OCI-LY3 (cell line): ENCODE data around the gene RCCD1.

ENCODE experiments used
- H2AFZ ChIP-seq: fragments of 200-600, 300-600 bp; shearing (Covaris generic); 2 replicates; pipeline ENCODE4 v1.6.0; 2014; ENCODE audit warnings: antibody characterized with exemption, low read depth, low read length
- H3K27ac ChIP-seq: fragments of 200-600, 300-600 bp; sonication (generic); 2 replicates; pipeline ENCODE4 v1.5.1; 2014; ENCODE audit warnings: mild to moderate bottlenecking, low read length, moderate library complexity, mixed read lengths
- H3K27me3 ChIP-seq: fragments of 200-600, 300-600 bp; sonication (generic); 2 replicates; pipeline ENCODE4 v1.6.1; 2014; ENCODE audit warnings: low read depth, low read length, mixed read lengths
- H3K36me3 ChIP-seq: fragments of 200-600, 300-600 bp; sonication (generic); replicated peaks from 2 replicates; pipeline ENCODE3; 2014; ENCODE audit warnings: low read depth, low read length, mixed read lengths
- H3K4me1 ChIP-seq: fragments of 300-600, 200-600 bp; sonication (generic); 2 replicates; pipeline ENCODE4 v1.6.1; 2014; ENCODE audit warnings: low read length, mixed read lengths
- H3K4me2 ChIP-seq: fragments of 200-600, 300-600 bp; sonication (generic); 2 replicates; pipeline ENCODE4 v1.6.1; 2014; ENCODE audit warnings: low read length, mixed read lengths
- H3K4me3 ChIP-seq: fragments of 300-600, 200-600 bp; sonication (generic); 2 replicates; pipeline ENCODE4 v1.5.1; 2014; ENCODE audit warnings: antibody characterized with exemption, mild to moderate bottlenecking, low read length, moderate library complexity
- H3K79me2 ChIP-seq: fragments of 300-600, 200-600 bp; shearing (Covaris generic); 2 replicates; pipeline ENCODE4 v1.6.1; 2014; ENCODE audit warnings: mild to moderate bottlenecking, low read length, mixed read lengths
- H3K9ac ChIP-seq: fragments of 300-600, 200-600 bp; shearing (Covaris generic); 2 replicates; pipeline ENCODE4 v1.6.0; 2014; ENCODE audit warnings: mild to moderate bottlenecking, low read length, moderate library complexity
- H3K9me3 ChIP-seq: fragments of 200-600, 300-600 bp; shearing (Covaris generic); 2 replicates; pipeline ENCODE4 v1.6.1; 2014; ENCODE audit warnings: low read length, mixed read lengths; ENCODE audit not compliant: insufficient read depth
- H4K20me1 ChIP-seq: fragments of 200-600, 300-600 bp; sonication (generic); 2 replicates; pipeline ENCODE4 v1.6.1; 2016; ENCODE audit warnings: low read length, mixed read lengths; ENCODE audit not compliant: insufficient read depth
- CTCF ChIP-seq: fragments of 200-600, 300-600 bp; sonication (generic); IDR thresholded peaks from 2 replicates; pipeline ENCODE4 v1.5.1; 2014; ENCODE audit warnings: antibody characterized with exemption, low read length, low read depth
- EZH2phosphoT487 ChIP-seq: fragments of 200-600 bp; shearing (Covaris generic); IDR thresholded peaks from 2 replicates; pipeline ENCODE4 v1.6.1; 2018; ENCODE audit warnings: antibody characterized with exemption, mixed run types, low read depth

RCCD1 gene

GRCh38 chr15:90910441-90911301, 44.0 kb upstream of the RCCD1 start:
- no peaks in the 10 kb centered on the region for H3K4me1 ChIP-seq
- no peak overlapping the region for H2AFZ ChIP-seq
- H3K9ac ChIP-seq: no peak overlapping the region
- no peak overlapping the region for H3K4me3 ChIP-seq
- peaks cover 19% of the 10 kb centered on the region for H3K36me3 ChIP-seq
- TF ChIP-seq CTCF: no peak
- TF ChIP-seq EZH2phosphoT487: no peak
- no peaks in the 10 kb centered on the region for H3K9me3 ChIP-seq
- no peak overlapping the region for H3K27ac ChIP-seq
- no peaks in the 10 kb centered on the region for H3K79me2 ChIP-seq
- H3K27me3 ChIP-seq: no peaks in the 10 kb centered on the region
- H4K20me1 ChIP-seq: no peaks in the 10 kb centered on the region
- H3K4me2 ChIP-seq: no peak overlapping the region

GRCh38 chr15:90911302-90911623, 43.4 kb upstream of the RCCD1 start:
- Histone ChIP-seq H3K4me2 (no peak overlapping the region), H3K9ac (no peak overlapping the region), H3K36me3 (peaks cover 19% of the 10 kb centered on the region), H3K27ac (no peak overlapping the region), H3K4me1 (no peaks in the 10 kb centered on the region), H4K20me1 (no peaks in the 10 kb centered on the region), H3K4me3 (no peak overlapping the region), H3K9me3 (no peaks in the 10 kb centered on the region), H3K79me2 (no peaks in the 10 kb centered on the region), H2AFZ (no peak overlapping the region), H3K27me3 (no peaks in the 10 kb centered on the region)
- TF ChIP-seq EZH2phosphoT487: no peak
- TF ChIP-seq CTCF: no peak

- Histone ChIP-seq H3K27me3 (no peaks in the 10 kb centered on the region), H2AFZ (no peak overlapping the region), H3K79me2 (no peaks in the 10 kb centered on the region), H3K4me3 (no peak overlapping the region), H3K4me1 (no peaks in the 10 kb centered on the region), H3K36me3 (peaks cover 18% of the 10 kb centered on the region), H3K4me2 (no peak overlapping the region), H3K27ac (no peak overlapping the region), H3K9ac (no peak overlapping the region), H3K9me3 (no peaks in the 10 kb centered on the region), H4K20me1 (no peaks in the 10 kb centered on the region)
- no peak for TF ChIP-seq CTCF
- no peak for TF ChIP-seq EZH2phosphoT487
These were observed 42.5 kb upstream of the RCCD1 start for GRCh38 chr15:90911906-90912769.

- no peak overlapping the region for H3K9ac ChIP-seq
- TF ChIP-seq CTCF (no peak), EZH2phosphoT487 (no peak)
- H3K27me3 ChIP-seq: no peaks in the 10 kb centered on the region
- no peak overlapping the region for H2AFZ ChIP-seq
- no peaks in the 10 kb centered on the region for H3K4me1 ChIP-seq
- H3K27ac ChIP-seq: no peak overlapping the region
- no peak overlapping the region for H3K4me2 ChIP-seq
- H3K79me2 ChIP-seq: no peaks in the 10 kb centered on the region
- no peaks in the 10 kb centered on the region for H3K9me3 ChIP-seq
- H3K4me3 ChIP-seq: no peak overlapping the region
- no peaks in the 10 kb centered on the region for H4K20me1 ChIP-seq
- H3K36me3 ChIP-seq: peaks cover 14% of the 10 kb centered on the region
These were observed 42.0 kb upstream of the RCCD1 start for GRCh38 chr15:90912770-90913075.
